HG03469 (cell line): ENCODE measurements around the gene EPHA2.

ENCODE experiments used
- ATAC-seq: cut with Tn5 transposase; IDR thresholded peaks from one replicate; pipeline ENCODE4 v1.9.1; 2021; ENCODE audit warnings: mild to moderate bottlenecking, moderate library complexity, moderate number of reproducible peaks; ENCODE audit not compliant: unreplicated experiment

The EPHA2 gene

GRCh38 chr1:16124377-16125087, 31.3 kb downstream of the EPHA2 start:
- ATAC-seq = no peak

GRCh38 chr1:16122916-16123315, 33.0 kb downstream of the EPHA2 start:
- no peak for ATAC-seq

GRCh38 chr1:16122350-16122881, 33.5 kb downstream of the EPHA2 start:
- no peak for ATAC-seq

GRCh38 chr1:16120940-16121410, 34.9 kb downstream of the EPHA2 start:
- ATAC-seq = no peak

- no peak for ATAC-seq
Measured at GRCh38 chr1:16120407-16120806, 35.5 kb downstream of the EPHA2 start.

GRCh38 chr1:16119926-16120325, 35.9 kb downstream of the EPHA2 start:
- ATAC-seq = no peak

GRCh38 chr1:16119504-16119903, 36.4 kb downstream of the EPHA2 start:
- ATAC-seq = no peak

- no peak for ATAC-seq
Measured at GRCh38 chr1:16118706-16119105, 37.2 kb downstream of the EPHA2 start.

- ATAC-seq = no peak
Measured at GRCh38 chr1:16117936-16118335, 37.9 kb downstream of the EPHA2 start.

GRCh38 chr1:16117369-16117768, 38.5 kb downstream of the EPHA2 start:
- no peak for ATAC-seq

- ATAC-seq = no peak
Measured at GRCh38 chr1:16116625-16117024, 39.2 kb downstream of the EPHA2 start.

- ATAC-seq = no peak
Measured at GRCh38 chr1:16116002-16116401, 39.9 kb downstream of the EPHA2 start.

GRCh38 chr1:16115468-16115983, 40.3 kb downstream of the EPHA2 start:
- ATAC-seq = no peak

GRCh38 chr1:16114527-16115467, 41.1 kb downstream of the EPHA2 start:
- ATAC-seq = no peak

GRCh38 chr1:16112596-16113555, 43.0 kb downstream of the EPHA2 start:
- no peak for ATAC-seq

GRCh38 chr1:16111771-16112595, 43.9 kb downstream of the EPHA2 start:
- ATAC-seq = no peak

- no peak for ATAC-seq
Measured at GRCh38 chr1:16110884-16111283, 45.0 kb downstream of the EPHA2 start.

GRCh38 chr1:16110456-16110855, 45.4 kb downstream of the EPHA2 start:
- ATAC-seq = no peak

GRCh38 chr1:16109571-16109970, 46.3 kb downstream of the EPHA2 start:
- no peak for ATAC-seq
